ENCODE data around the gene CAMKK1.
"Not testable (repeated sequence)": the region's sequence is repeated elsewhere in the genome, so short reads cannot be mapped to it uniquely, and the experiment has no call there.

Gene CAMKK1

GRCh38 chr17:3845621-3846436, 47.0 kb downstream of the CAMKK1 start, which contains the start of gene NCBP3:
TSS of gene NCBP3 (minus strand) at chr17:3846246. CDS start at chr17:3846223, 23 bp downstream.
- DNase-seq (ENCODE audit: low read depth): peak; percentile 89

GRCh38 chr17:3845291-3845620, 47.6 kb downstream of the CAMKK1 start:
- no peak for DNase-seq (ENCODE audit: low read depth)

GRCh38 chr17:3844556-3844955, 48.3 kb downstream of the CAMKK1 start:
- DNase-seq (ENCODE audit: low read depth): not testable (repeated sequence)

- peak; percentile 25 for DNase-seq (ENCODE audit: low read depth)
These were observed 48.8 kb downstream of the CAMKK1 start for GRCh38 chr17:3843935-3844516.

- no peak for DNase-seq (ENCODE audit: low read depth)
These were observed 54.6 kb downstream of the CAMKK1 start for GRCh38 chr17:3838206-3838605.

DNA sequence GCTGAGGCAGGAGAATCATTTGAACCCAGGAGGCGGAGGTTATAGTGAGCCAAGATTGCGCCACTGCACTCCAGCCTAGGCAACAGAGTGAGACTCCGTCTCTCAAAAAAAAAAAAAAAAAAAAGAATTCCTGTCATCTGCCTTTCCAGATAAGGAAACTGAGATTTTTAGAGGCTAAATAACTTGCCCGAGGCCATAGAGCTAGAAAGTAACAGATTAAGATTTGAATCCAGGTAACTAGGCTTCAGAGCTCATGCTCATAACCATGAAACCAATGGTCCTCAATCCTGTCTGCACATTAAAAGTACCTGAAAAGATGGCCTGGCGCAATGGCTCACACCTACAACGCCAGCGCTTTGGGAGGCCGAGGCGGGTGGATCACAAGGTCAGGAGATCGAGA, 56.3 kb downstream of the CAMKK1 start:
- DNase-seq (ENCODE audit: low read depth): no peak

DNA sequence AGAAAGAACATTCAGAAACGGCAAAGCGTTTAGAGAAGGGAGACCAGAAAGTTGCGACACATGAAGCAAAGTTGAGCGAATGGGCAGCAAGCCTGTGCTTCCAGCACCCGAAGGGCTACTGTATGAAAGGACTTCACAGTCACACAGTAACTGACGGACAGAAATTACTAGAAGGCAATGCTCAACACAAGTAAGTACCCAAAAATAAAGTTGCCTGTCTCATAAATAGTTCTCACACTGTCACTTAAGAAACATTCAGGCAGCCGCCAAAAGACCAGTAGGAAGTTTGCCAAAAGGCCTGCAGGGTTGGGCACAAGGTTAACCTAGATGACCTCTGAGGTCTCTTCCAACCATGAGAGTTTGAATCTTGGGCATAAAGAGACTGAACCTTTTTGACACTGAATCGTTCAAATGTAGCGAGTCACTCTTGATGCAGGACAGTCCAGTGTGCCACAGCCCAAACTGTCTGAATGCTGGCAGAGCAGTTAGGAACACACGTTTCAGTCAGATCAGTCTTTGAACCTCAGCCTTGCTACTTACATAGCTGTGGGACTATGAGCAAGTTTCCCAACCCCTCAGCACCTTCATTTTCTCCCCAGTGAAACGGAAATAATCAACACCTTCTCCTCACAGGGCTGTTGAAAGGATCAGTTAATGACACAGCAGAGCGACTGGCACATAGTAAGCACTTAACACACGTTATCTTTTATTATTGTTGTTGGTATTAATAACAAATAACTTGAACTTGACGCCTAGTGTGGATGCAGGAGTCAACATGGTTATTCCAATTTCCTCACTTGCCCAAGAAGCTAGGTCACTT, 57.2 kb downstream of the CAMKK1 start:
- DNase-seq (ENCODE audit: low read depth): no peak

DNA sequence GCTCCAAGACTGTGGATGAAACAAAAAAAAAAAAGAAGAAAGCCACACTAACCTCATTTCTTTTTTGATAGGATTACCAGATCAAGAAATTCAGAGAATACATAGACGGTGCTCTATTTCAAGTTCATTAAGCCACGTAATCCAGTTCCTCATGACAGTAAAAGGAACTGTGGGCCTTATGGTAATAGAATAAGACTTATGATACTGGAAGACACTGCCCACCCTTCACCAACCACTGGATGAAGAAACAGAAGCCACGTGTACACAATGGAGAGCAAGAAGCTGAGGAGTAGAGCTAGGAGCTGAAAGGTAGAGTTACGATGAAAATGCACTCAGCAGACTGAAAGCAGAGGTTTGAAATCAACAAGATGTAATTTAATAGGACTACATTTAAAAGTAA, 58.0 kb downstream of the CAMKK1 start:
- no peak for DNase-seq (ENCODE audit: low read depth)

DNA sequence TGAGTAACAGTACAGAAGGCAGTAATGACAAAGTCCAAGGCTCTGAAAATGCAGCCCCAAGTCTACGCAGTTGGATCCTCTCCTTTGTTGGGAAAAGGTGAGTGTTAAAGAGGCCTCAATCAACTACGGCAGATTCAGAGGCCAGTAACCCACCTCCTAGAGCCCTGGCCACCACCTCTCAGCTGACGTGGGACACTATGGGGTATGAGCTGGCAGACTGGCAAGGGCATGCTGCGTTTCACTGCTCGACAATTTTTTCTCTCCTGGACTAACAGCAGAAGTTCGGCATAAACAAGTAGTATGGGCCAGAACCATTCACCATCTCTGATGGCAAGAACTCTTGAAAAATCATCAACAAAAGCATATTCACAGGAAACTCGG, 64.0 kb downstream of the CAMKK1 start:
- DNase-seq (ENCODE audit: low read depth): no peak

DNA sequence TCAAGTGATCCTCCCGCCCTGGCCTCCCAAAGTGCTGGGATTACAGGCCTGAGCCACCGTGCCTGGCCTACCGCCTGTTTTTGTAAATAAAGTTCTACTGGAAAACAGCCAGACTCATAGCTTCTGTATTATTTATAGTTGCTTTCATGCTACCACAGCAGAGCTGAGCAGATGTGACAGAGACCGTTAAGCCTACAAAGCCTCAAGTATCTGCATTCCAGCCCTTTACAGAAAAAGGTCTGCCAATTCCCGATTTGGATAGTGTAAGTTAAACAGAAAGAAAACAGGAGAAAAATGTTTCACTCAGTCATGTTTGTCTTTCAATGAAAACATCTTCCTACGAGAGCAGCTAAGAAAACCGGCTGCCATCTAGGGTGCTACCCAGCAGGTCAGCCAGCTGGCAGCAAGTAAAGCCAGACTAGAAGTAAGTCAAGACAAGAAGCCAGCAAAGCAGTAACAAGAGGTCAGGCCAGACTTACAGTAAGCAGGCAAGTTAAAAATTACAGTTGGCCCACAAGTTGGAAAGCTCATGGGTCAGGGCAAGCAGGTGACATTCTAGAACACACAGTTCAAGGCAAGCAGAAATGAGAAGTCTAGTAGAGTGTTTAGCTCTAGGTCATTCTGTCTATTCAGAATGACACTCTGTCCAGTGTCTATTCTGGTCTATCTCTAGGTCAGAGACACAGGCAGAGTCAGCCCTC, 64.6 kb downstream of the CAMKK1 start:
- DNase-seq (ENCODE audit: low read depth): no peak

- DNase-seq (ENCODE audit: low read depth): no peak
These were observed 65.6 kb downstream of the CAMKK1 start for GRCh38 chr17:3827124-3827773.

DNA sequence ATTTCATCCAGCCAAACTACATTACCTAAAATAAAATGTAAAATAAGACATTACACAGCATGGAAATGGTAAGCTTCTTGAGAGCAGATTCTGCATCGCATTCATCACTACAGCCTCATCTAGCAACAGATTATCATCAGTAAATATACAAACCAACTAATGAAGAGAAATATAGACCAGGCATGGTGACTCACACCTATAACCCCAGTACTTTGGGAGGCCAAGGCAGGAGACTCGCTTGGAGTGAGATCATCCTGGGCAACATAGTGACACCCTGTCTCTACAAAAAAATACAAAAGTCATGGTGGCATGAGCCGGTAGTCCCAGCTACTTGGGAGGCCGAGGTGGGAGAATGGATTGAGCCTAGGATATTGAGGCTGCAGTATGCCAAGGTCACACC, 66.7 kb downstream of the CAMKK1 start:
- DNase-seq (ENCODE audit: low read depth): no peak

GRCh38 chr17:3821101-3821500, 71.8 kb downstream of the CAMKK1 start:
- no peak for DNase-seq (ENCODE audit: low read depth)

GRCh38 chr17:3818786-3819185, 74.1 kb downstream of the CAMKK1 start:
- DNase-seq (ENCODE audit: low read depth): no peak

DNA sequence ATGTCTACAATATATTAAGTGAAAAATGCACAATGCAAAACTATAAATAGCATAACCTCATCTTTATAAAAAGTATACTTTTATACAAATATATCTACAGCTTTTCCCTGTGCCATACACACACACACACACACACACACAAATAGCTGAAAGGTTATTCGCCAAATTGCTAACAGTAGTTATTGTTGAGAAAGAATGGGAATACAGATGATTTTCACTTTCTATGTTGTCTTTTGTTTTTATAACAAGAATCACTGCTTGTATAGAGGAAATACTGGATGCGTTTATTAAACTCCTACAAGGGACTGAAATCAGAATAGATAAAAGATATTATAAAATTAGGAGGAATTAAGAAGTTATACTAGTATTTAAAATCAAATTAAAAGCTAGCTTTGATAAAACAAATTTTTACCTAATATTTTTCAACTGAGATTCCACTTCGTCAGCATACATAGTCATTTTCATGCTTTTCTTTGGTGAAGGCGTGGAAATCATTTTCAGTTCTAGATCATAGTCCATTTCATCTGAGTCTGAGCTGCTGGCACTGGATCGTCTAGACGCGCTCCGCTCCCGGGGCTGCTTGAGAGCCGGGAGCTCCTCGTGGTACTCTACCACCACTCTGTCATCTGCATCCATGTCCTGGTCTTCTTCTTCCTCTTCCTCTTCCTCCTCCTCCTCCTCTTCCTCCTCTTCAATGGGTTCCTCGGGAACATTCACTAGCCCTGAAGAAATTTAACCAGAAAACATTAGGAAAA, 74.8 kb downstream of the CAMKK1 start:
- no peak for DNase-seq (ENCODE audit: low read depth)

- DNase-seq (ENCODE audit: low read depth): no peak
These were observed 76.9 kb downstream of the CAMKK1 start for GRCh38 chr17:3815925-3816324.

DNA sequence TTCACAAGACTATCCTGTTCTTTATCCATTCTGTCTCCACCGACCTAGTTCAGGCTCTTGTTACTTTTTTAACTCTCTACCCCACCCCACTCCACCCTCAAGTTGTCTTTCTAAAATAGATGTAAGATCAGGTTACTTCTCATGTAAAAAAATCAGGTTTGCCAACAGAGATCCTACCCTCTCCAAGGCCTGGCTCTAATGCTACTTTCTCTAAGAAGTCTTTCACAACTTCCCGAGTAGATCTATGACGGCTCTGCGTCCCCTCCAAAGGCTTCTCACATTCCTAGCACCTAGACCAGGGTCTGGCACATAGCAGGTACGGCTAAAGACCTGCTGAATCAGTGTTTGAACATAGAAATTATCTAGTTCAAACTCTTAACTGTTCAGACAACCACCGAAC, 77.7 kb downstream of the CAMKK1 start:
- DNase-seq (ENCODE audit: low read depth): no peak

- no peak for DNase-seq (ENCODE audit: low read depth)
These were observed 78.5 kb downstream of the CAMKK1 start for GRCh38 chr17:3814361-3814760.

DNA sequence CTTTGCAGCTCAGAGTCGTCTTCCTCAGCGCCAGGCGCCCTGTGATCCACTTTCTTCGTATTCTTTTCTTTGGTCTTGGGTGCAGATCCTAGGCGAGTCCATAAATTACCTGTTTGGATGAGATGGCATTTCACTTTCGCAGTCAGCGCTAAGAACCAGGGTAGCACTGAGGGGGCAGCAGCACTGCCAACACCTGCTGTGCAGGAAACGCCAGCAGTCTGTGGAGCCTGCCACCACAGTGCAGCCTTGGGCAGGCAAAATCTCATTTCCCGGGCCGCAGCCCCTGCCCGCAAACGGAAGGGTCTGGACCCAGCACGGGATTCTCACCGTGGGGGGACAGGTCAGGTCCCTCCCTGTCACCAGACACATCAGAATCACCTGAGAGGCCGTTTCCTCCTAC, 79.7 kb downstream of the CAMKK1 start:
- no peak for DNase-seq (ENCODE audit: low read depth)

DNA sequence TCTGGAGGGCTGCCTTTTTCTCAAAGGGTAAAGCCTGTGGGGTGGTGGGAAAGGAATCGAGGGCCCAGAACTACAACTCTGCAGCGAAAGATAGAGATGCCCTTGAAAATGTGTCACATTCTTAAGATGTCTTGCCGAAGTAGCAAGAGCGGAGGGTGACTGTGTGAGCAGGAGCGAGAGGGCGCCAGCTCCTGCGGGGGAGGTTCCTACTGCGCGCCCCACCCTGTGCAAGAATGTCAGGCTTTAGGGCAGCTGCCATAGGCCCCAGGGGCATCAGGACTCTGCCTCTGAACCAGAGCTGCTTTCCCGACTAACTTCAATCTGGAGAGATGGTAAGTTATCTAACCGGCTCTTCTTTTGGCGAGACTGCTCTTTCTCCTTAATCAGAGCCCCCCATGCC, 80.1 kb downstream of the CAMKK1 start:
- no peak for DNase-seq (ENCODE audit: low read depth)

DNA sequence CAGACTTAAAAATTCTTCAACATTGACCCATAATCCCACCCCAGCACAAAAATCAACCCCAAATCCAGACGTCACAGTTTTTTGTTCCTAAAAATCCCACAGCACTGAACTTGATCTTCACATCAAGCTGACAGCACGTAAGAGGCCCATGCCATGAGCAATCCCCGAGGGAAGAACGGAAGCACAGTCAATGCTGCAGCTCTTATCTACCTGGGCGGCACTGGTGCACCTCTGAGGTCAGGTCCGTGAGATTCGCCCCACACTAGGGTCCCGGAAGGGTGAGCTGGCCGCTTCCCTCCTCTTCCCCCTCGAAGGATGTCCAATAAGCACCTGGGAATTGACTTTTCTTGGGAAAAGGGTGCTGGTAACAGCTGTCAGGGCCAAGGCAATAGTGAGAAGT, 80.6 kb downstream of the CAMKK1 start:
- DNase-seq (ENCODE audit: low read depth): no peak

Measured in activated T-helper 1 cell treated with Interleukin-2 at 50 U/mL for 16 hours (primary cell).